Upper lobe of left lung (tissue), 6 donors: Measurements from ENCODE around the gene BTBD10. TPM values are rescaled to one million over a fixed set of nuclear protein-coding genes. Genes with fewer than 3 reads are reported as not detected.
A peak's percentile ranks its signal among the peaks of the same experiment; 100 is the strongest.
"Not testable (repeated sequence)": the region's sequence is repeated elsewhere in the genome, so short reads cannot be mapped to it uniquely, and the experiment has no call there.

ENCODE experiments used
- ATAC-seq, 2 donors: fragments of 200-7000 bp; cut with Tn5 transposase; one replicate each; pipeline ENCODE4 v1.9.1; 2022; ENCODE audit warnings: mild to moderate bottlenecking in 2 of 2, moderate library complexity in 2 of 2; ENCODE audit not compliant: low FRiP score in 2 of 2
- DNase-seq, 2 donors: peaks; one replicate each; pipeline ENCODE4 v3.0.0-alpha.2; 2019 to 2020
- H3K27ac ChIP-seq, 4 donors: fragments of 200-600 bp; sonication (generic); one replicate each; pipeline ENCODE4 v1.5.1; 2016 to 2019
- H3K27me3 ChIP-seq, 4 donors: fragments of 200-600 bp; sonication (generic); one replicate each; pipeline ENCODE4 v1.5.1; 2017 to 2019
- H3K36me3 ChIP-seq, 4 donors: fragments of 200-600 bp; sonication (generic); one replicate each; pipeline ENCODE4 v1.5.1; 2016 to 2019
- H3K4me1 ChIP-seq, 4 donors: fragments of 200-600 bp; sonication (generic); one replicate each; pipeline ENCODE4 v1.5.1; 2018 to 2019
- H3K4me3 ChIP-seq, 4 donors: fragments of 200-600 bp; sonication (generic); one replicate each; pipeline ENCODE4 v1.5.1; 2017 to 2019; ENCODE audit warnings: mild to moderate bottlenecking in 2 of 4, moderate library complexity in 1 of 4
- H3K9me3 ChIP-seq, 4 donors: fragments of 200-600 bp; sonication (generic); one replicate each; pipeline ENCODE4 v1.5.1; 2018 to 2019
- EP300 ChIP-seq, 4 donors: sonication (generic); formaldehyde crosslinking; IDR thresholded peaks; one replicate each; pipeline ENCODE4 v1.5.1; 2017; ENCODE audit warnings: antibody characterized with exemption in 4 of 4, control low read depth in 2 of 4
- POLR2A ChIP-seq, 4 donors: fragments of 450-650 bp; IDR thresholded peaks; one replicate each; pipeline ENCODE4 v1.5.1; 2016 to 2017; ENCODE audit warnings: antibody characterized with exemption in 4 of 4, mild to moderate bottlenecking in 2 of 4
- POLR2AphosphoS5 ChIP-seq, 2 donors: sonication (generic); formaldehyde crosslinking; IDR thresholded peaks; one replicate each; pipeline ENCODE4 v1.5.1; 2017; ENCODE audit warnings: antibody characterized with exemption in 2 of 2
- WGBS, 2 donors: methylation state at CpG; one replicate each; pipeline ENCODE4 v1.1.5; 2017 to 2018; 5-methylcytosine and 5-hydroxymethylcytosine counted together
- total RNA-seq, 6 donors: library from RNA; depleted of rRNA in 4 of 6; stranded (reverse); fragments of >200 nt in 4 of 6; gene quantifications; one replicate each; pipeline versions ENCODE4 v1.1.0 to v1.2.1, GENCODE V29; 2016 to 2021
- TF ChIP-seq, protein P1 (sequence below), 6 experiments: fragments of 450-650 bp in 4 of 6; fragments of 200-600 bp in 2 of 6; sonication (generic) in 2 of 6; IDR thresholded peaks; one replicate each; pipeline ENCODE4 v1.5.1; 2016 to 2019; ENCODE audit warnings: antibody characterized with exemption in 6 of 6
- donor health status: DM: no; HTN: no; CAD: no; lungs with moderate emphysema.
- donor health status: DM: no; HTN: yes; CAD: no; lungs with severe emphysema.

The BTBD10 gene
- total RNA-seq, 6 donors from 2014 or later: 10.7 to 62.9 (median 26.6) TPM

DNA sequence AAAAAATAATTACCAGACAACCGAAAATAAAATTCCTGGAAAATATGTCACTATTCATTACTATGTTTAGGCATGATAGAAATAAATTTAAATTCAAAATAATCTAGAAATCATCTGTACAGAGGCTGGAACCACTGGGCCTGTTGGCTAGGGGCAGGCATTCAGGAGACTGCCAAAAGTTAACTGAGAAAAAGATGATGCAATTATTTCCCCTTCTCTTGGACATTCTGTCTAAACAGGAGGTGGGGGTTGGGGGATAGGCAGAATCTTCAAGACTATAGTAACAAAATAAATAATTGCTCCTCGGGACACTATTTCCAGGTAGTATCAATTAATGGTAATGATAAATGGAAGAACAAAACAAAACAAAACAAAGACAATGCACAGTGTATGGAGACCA lies 14.1 kb downstream of the BTBD10 start:
- WGBS, 2 donors: 47 to 49% methylated on average over 2 of the region's 2 CpGs
- DNase-seq (no peak), ATAC-seq (peak in 1 of 2 donors; percentile 89)
- no peak overlapping the region for H3K4me3 ChIP-seq
- no peaks in the 10 kb centered on the region for H3K9me3 ChIP-seq
- no peaks in the 10 kb centered on the region for H3K36me3 ChIP-seq
- no peaks in the 10 kb centered on the region for H3K27me3 ChIP-seq
- peaks cover 11 to 30% (median 20%) of the 10 kb centered on the region in 4 donors for H3K4me1 ChIP-seq
- H3K27ac ChIP-seq: peak overlapping the region in 3 of 4 donors; percentile 5 to 77 (median 49)
- TF ChIP-seq POLR2A (IDR thresholded peaks at IDR 0.05) (no peak), EP300 (IDR thresholded peaks at IDR 0.05) (no peak)

DNA sequence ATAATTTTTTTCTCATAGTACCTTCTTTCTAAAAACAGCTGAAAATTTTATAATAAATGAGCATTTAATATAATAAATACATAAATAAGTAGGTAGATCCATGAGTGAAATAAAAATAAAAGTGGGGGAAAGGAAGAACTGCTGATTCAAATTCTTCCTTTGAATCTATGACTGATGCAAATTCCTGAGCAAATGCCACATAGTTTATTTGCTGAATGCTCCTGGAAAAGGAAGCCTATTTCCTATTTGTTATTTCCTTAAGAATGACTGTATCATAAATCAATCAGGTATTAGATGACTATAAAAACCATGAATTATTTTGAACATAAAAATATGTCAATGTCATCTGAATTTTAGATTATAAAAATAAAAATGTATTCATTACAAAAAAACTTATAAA lies 16.6 kb downstream of the BTBD10 start:
- TF ChIP-seq, protein P1, sequence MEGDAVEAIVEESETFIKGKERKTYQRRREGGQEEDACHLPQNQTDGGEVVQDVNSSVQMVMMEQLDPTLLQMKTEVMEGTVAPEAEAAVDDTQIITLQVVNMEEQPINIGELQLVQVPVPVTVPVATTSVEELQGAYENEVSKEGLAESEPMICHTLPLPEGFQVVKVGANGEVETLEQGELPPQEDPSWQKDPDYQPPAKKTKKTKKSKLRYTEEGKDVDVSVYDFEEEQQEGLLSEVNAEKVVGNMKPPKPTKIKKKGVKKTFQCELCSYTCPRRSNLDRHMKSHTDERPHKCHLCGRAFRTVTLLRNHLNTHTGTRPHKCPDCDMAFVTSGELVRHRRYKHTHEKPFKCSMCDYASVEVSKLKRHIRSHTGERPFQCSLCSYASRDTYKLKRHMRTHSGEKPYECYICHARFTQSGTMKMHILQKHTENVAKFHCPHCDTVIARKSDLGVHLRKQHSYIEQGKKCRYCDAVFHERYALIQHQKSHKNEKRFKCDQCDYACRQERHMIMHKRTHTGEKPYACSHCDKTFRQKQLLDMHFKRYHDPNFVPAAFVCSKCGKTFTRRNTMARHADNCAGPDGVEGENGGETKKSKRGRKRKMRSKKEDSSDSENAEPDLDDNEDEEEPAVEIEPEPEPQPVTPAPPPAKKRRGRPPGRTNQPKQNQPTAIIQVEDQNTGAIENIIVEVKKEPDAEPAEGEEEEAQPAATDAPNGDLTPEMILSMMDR (IDR thresholded peaks at IDR 0.05): no peak
- TF ChIP-seq POLR2AphosphoS5 (IDR thresholded peaks at IDR 0.05): no peak
- no peak for TF ChIP-seq EP300 (IDR thresholded peaks at IDR 0.05)
- TF ChIP-seq POLR2A (IDR thresholded peaks at IDR 0.05): no peak
- DNase-seq (no peak), ATAC-seq (no peak)
- no peaks in the 10 kb centered on the region for H3K36me3 ChIP-seq
- no peaks in the 10 kb centered on the region for H3K9me3 ChIP-seq
- H3K27ac ChIP-seq: peak overlapping the region in 1 of 4 donors; percentile 48
- peaks cover 11 to 30% (median 20%) of the 10 kb centered on the region in 4 donors for H3K4me1 ChIP-seq
- no peak overlapping the region for H3K4me3 ChIP-seq
- no peaks in the 10 kb centered on the region for H3K27me3 ChIP-seq

DNA sequence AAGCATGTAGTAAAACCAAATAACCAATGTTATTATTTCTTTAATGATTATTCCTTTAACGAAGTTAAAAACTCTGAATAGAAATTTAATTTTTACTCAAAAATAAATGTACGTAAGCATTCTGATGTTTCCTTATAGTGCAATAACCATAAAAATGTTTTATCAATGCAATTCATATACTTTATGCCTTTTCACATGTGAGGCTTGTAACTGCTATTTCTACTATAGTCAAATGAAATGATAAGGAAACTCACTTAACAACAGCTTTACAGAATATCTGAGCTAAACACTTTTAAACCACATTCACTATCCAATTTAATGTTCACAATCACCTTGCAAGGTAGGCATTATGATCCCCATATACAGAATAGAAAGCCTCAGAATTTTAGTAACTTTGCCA lies 17.4 kb downstream of the BTBD10 start:
- WGBS, 2 donors: 96 to 97% methylated on average over 2 of the region's 2 CpGs
- TF ChIP-seq POLR2AphosphoS5 (IDR thresholded peaks at IDR 0.05): no peak
- TF ChIP-seq, protein P1 (IDR thresholded peaks at IDR 0.05): no peak
- TF ChIP-seq EP300 (IDR thresholded peaks at IDR 0.05): no peak
- no peak for TF ChIP-seq POLR2A (IDR thresholded peaks at IDR 0.05)
- no peaks in the 10 kb centered on the region for H3K36me3 ChIP-seq
- ATAC-seq (no peak), DNase-seq (no peak)
- H3K9me3 ChIP-seq: no peaks in the 10 kb centered on the region
- no peaks in the 10 kb centered on the region for H3K27me3 ChIP-seq
- H3K4me3 ChIP-seq: no peak overlapping the region
- H3K4me1 ChIP-seq: peaks cover 11 to 30% (median 20%) of the 10 kb centered on the region in 4 donors
- no peak overlapping the region for H3K27ac ChIP-seq

DNA sequence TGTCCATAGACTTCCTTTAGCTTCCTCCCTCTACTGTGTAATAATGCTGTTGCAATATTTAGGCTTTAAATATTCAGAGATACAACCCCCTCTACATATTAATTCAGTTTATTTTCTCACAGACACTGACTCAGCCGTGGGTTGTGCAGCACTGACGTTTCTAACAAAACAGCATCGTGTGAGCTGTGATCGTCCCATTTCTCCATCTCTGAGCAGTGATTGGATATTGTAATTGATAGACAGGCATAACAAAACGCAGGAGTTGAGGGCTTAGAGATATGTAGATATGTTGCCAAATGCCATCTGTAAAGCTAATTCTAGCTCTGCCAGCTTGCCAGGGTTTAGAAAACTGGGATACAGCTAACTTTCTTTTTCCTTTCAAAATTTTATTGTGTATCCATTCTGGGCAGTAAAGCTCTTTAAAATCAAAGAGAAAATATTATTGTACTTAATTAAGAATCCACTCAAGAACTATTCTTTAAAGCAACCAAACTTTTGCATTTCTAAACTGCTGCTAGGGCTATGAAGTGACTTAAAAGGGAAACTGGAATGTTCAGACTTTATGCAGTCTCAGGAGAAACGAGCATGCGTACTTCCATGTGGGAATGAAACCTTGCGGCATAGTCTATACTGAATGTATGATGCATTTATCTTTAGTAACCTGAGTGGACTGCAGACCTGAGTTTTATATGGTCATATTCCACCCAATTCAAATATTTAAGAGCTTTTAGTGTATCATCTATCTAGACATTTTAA lies 22.7 kb downstream of the BTBD10 start:
- ATAC-seq (peak; percentile 90 to 93), DNase-seq (peak in 1 of 2 donors; percentile 37)
- 49 to 50% methylated on average over 8 of the region's 8 CpGs for WGBS, 2 donors
- TF ChIP-seq POLR2AphosphoS5 (IDR thresholded peaks at IDR 0.05) (no peak), EP300 (IDR thresholded peaks at IDR 0.05) (no peak), POLR2A (IDR thresholded peaks at IDR 0.05) (no peak)
- TF ChIP-seq, protein P1 (IDR thresholded peaks at IDR 0.05): no peak
- Histone ChIP-seq H3K36me3 (no peaks in the 10 kb centered on the region), H3K4me3 (peak overlapping the region in 3 of 4 donors; percentile 17 to 28 (median 21)), H3K27me3 (no peaks in the 10 kb centered on the region), H3K9me3 (no peaks in the 10 kb centered on the region), H3K4me1 (peaks cover 0 to 5% (median 0%) of the 10 kb centered on the region in 4 donors), H3K27ac (peak overlapping the region in 3 of 4 donors; percentile 6 to 46 (median 30))

DNA sequence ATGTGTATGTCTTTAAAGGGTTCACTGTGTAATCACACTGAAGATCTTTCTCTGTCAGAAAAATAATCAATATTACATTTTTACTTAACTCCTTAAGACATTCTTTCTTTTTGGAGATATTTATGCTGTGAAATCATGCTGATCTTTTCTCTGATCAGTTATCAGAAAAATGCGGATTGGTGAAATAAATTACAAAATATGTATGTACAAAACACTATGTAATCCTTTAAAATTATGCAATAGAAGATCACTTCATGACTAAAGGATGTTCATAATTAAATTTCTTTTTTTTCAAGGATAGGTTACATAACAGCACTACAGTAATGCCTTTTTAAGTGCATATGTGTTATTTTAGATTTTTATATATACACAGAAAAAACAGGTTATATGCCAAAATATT lies 24.7 kb downstream of the BTBD10 start:
- no peak overlapping the region for H3K27ac ChIP-seq
- no peaks in the 10 kb centered on the region for H3K9me3 ChIP-seq
- no peaks in the 10 kb centered on the region for H3K36me3 ChIP-seq
- H3K4me3 ChIP-seq: no peak overlapping the region
- TF ChIP-seq, protein P1 (IDR thresholded peaks at IDR 0.05): no peak
- TF ChIP-seq POLR2A (IDR thresholded peaks at IDR 0.05) (no peak), POLR2AphosphoS5 (IDR thresholded peaks at IDR 0.05) (no peak), EP300 (IDR thresholded peaks at IDR 0.05) (no peak)
- 81 to 89% methylated on average over 1 of the region's 1 CpG for WGBS, 2 donors
- no peak for DNase-seq
- H3K4me1 ChIP-seq: peaks cover 0 to 5% (median 0%) of the 10 kb centered on the region in 4 donors
- ATAC-seq: no peak
- no peaks in the 10 kb centered on the region for H3K27me3 ChIP-seq

DNA sequence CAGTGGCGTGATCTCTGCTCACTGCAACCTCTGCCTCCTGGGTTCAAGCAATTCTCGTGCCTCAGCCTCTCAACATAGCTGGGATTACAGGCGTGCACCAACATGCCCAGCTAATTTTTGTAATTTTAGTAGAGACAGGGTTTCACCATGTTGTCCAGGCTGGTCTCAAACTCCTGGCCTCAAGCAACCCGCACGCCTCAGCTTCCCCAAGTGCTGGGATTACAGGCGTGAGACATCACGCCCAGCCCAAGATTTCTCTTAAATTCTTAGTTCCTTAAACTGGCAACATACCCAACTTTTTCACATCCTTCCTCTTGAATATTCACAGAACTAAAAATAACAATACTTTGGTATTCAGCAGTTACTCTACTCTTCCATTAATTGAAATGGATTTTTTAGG lies 26.2 kb downstream of the BTBD10 start:
- H3K9me3 ChIP-seq, DNase-seq, H3K4me3 ChIP-seq, H3K4me1 ChIP-seq, H3K27me3 ChIP-seq, H3K36me3 ChIP-seq, ATAC-seq, H3K27ac ChIP-seq: not testable (repeated sequence)
- WGBS, 2 donors: 84 to 93% methylated on average over 7 of the region's 7 CpGs
